Measurements from ENCODE around the gene FOXE3. TPM values are rescaled to one million over a fixed set of nuclear protein-coding genes. Genes with fewer than 3 reads are reported as not detected.

The FOXE3 gene
- total RNA-seq, 4 donors from 2014 or later, result not detected

GRCh38 chr1:47380699-47381098 is 35.4 kb upstream of the FOXE3 start:
- DNase-seq (ENCODE audit: low spot score in 2 of 2), result no peak
- intact Hi-C loops (cut with DNase I; ENCODE audit: low total_unique reads), result no loop called here
- 93 to 97% methylated on average over 5 of the region's 5 CpGs for WGBS, 2 donors
- TF ChIP-seq POLR2A (IDR thresholded peaks at IDR 0.05), result no peak
- no peak for TF ChIP-seq CTCF (IDR thresholded peaks at IDR 0.05)
- H3K4me3 ChIP-seq (ENCODE audit: low read depth, poor library complexity, severe bottlenecking), result no peak overlapping the region

- intact Hi-C loops (cut with DNase I; ENCODE audit: low total_unique reads), result no loop called here
- DNase-seq (ENCODE audit: low spot score in 2 of 2), result no peak
- no peak for TF ChIP-seq CTCF (IDR thresholded peaks at IDR 0.05)
- no peak for TF ChIP-seq POLR2A (IDR thresholded peaks at IDR 0.05)
- no peak overlapping the region for H3K4me3 ChIP-seq (ENCODE audit: low read depth, poor library complexity, severe bottlenecking)
- 87 to 93% methylated on average over 3 of the region's 3 CpGs for WGBS, 2 donors
Observed at GRCh38 chr1:47382399-47382983, 33.6 kb upstream of the FOXE3 start.

- TF ChIP-seq POLR2A (IDR thresholded peaks at IDR 0.05), result no peak
- TF ChIP-seq CTCF (IDR thresholded peaks at IDR 0.05), result no peak
- DNase-seq (ENCODE audit: low spot score in 2 of 2), result no peak
- intact Hi-C loops (cut with DNase I; ENCODE audit: low total_unique reads), result no loop called here
- H3K4me3 ChIP-seq (ENCODE audit: low read depth, poor library complexity, severe bottlenecking), result no peak overlapping the region
- WGBS, 2 donors, result 94 to 95% methylated on average over 3 of the region's 3 CpGs
Observed at GRCh38 chr1:47384083-47384482, 32.0 kb upstream of the FOXE3 start.

- no peak overlapping the region for H3K4me3 ChIP-seq (ENCODE audit: low read depth, poor library complexity, severe bottlenecking)
- 85 to 94% methylated on average over 6 of the region's 6 CpGs for WGBS, 2 donors
- TF ChIP-seq POLR2A (IDR thresholded peaks at IDR 0.05) (no peak), CTCF (IDR thresholded peaks at IDR 0.05) (no peak)
- intact Hi-C loops (cut with DNase I; ENCODE audit: low total_unique reads), result no loop called here
- peak in 1 of 2 donors; percentile 18 for DNase-seq (ENCODE audit: low spot score in 2 of 2)
Observed at GRCh38 chr1:47385020-47385419, 31.1 kb upstream of the FOXE3 start.

GRCh38 chr1:47386268-47386667 is 29.8 kb upstream of the FOXE3 start:
- DNase-seq (ENCODE audit: low spot score in 2 of 2), result no peak
- intact Hi-C loops (cut with DNase I; ENCODE audit: low total_unique reads), result no loop called here
- TF ChIP-seq CTCF (IDR thresholded peaks at IDR 0.05) (no peak), POLR2A (IDR thresholded peaks at IDR 0.05) (no peak)
- H3K4me3 ChIP-seq (ENCODE audit: low read depth, poor library complexity, severe bottlenecking), result no peak overlapping the region
- 93 to 96% methylated on average over 5 of the region's 5 CpGs for WGBS, 2 donors
